ENCODE results near the gene ITGAE. TPM values are rescaled to one million over a fixed set of nuclear protein-coding genes. Genes with fewer than 3 reads are reported as not detected.

Gene ITGAE
- total and polyA plus RNA-seq, 2 donors, result 14.0 to 34.6 TPM

DNA sequence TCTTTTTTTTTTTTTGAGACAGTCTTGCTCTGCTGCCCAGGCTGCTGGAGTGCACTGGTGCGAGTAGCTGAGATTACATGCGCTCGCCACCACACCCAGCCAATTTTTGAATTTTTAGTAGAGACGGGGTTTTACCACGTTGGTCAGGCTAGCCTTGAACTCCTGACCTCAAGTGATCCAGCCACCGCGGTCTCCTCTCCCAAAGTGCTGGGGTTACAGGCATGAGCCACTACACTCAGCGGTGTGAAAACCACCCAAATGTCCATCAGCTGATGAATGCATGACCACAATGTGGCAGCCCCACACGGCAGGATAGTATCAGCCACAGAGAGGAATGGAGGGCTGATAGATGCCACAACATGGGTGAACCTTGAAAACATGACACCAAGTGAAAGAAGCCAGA is 107.2 kb downstream of the ITGAE start:
- no peaks in the 10 kb centered on the region for H3K36me3 ChIP-seq (ENCODE audit: insufficient read depth)
- no peak for DNase-seq (ENCODE audit: extremely low spot score)
- H3K4me1 ChIP-seq (ENCODE audit: insufficient read depth), result no peaks in the 10 kb centered on the region
- H3K27ac ChIP-seq (ENCODE audit: low read depth), result no peak overlapping the region
- H3K4me3 ChIP-seq (ENCODE audit: low read depth, low read length), result no peak overlapping the region
- WGBS, result 72% methylated on average over 9 of the region's 9 CpGs

DNA sequence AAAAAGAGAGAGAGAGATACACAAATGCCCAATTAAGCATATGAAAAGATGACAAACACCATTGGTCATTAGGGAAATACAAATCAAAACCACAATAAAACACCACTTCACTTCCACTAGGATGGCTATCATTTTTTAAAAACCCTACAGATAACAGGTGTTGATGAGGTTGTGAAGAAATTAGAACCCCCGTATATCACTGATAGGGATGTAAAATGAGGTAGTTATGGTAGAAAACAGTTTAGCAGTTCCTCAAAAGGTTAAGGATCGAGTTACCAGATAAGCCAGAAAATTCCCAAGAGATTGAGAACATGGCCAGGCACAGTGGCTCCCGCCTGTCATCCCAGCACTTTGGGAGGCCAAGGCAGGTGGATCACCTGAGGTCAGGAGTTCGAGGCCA is 107.8 kb downstream of the ITGAE start:
- WGBS, result 64% methylated on average over 4 of the region's 4 CpGs
- no peak overlapping the region for H3K27ac ChIP-seq (ENCODE audit: low read depth)
- no peaks in the 10 kb centered on the region for H3K36me3 ChIP-seq (ENCODE audit: insufficient read depth)
- H3K4me3 ChIP-seq (ENCODE audit: low read depth, low read length), result no peak overlapping the region
- H3K4me1 ChIP-seq (ENCODE audit: insufficient read depth), result no peaks in the 10 kb centered on the region
- no peak for DNase-seq (ENCODE audit: extremely low spot score)

DNA sequence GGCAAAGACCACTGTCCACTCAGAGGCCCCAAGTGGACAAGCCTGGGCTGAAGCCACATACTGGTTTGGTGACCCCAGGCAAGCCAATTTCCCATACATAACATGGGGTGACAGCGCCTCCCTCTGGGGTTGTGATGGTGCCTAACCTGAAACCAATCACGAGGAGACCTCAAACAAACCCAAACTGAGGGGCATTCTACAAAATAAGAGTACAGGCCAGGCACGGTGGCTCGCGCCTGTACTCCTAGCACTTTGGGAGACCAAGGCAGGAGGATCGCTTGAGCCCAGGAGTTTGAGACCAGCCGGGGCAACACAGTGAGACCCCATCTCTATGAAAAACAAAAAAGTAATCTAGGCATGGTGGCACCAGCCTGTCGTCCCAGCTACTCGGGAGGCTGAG is 108.6 kb downstream of the ITGAE start:
- DNase-seq (ENCODE audit: extremely low spot score), result no peak
- Histone ChIP-seq H3K4me3 (ENCODE audit: low read depth, low read length) (no peak overlapping the region), H3K36me3 (ENCODE audit: insufficient read depth) (no peaks in the 10 kb centered on the region), H3K27ac (ENCODE audit: low read depth) (no peak overlapping the region), H3K4me1 (ENCODE audit: insufficient read depth) (no peaks in the 10 kb centered on the region)
- WGBS, result 84% methylated on average over 9 of the region's 9 CpGs

DNA sequence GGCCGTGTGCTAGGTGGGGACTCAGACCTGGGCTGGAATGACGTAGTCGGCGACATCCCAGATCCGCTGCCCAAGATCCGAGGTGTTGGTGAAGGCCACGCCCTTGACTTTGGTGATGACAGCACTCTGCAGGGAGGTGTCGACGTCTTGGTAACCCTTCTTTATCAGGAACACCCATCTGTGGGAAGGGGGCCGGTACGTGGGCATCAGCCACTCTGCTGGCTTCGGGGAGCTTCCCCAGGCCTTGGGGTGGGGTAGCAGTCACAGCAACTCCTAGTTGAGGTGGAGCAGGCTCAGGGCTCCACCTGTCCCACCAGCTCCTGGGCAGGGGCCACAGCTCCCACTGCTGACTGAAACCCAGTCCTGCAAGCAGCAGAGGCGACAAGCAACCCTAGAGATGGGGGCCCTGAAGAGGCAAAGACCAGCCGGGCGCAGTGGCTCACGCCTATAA is 109.3 kb downstream of the ITGAE start:
- Histone ChIP-seq H3K36me3 (ENCODE audit: insufficient read depth) (no peaks in the 10 kb centered on the region), H3K27ac (ENCODE audit: low read depth) (no peak overlapping the region), H3K4me3 (ENCODE audit: low read depth, low read length) (no peak overlapping the region), H3K4me1 (ENCODE audit: insufficient read depth) (no peaks in the 10 kb centered on the region)
- DNase-seq (ENCODE audit: extremely low spot score), result no peak
- WGBS, result 81% methylated on average over 16 of the region's 16 CpGs

DNA sequence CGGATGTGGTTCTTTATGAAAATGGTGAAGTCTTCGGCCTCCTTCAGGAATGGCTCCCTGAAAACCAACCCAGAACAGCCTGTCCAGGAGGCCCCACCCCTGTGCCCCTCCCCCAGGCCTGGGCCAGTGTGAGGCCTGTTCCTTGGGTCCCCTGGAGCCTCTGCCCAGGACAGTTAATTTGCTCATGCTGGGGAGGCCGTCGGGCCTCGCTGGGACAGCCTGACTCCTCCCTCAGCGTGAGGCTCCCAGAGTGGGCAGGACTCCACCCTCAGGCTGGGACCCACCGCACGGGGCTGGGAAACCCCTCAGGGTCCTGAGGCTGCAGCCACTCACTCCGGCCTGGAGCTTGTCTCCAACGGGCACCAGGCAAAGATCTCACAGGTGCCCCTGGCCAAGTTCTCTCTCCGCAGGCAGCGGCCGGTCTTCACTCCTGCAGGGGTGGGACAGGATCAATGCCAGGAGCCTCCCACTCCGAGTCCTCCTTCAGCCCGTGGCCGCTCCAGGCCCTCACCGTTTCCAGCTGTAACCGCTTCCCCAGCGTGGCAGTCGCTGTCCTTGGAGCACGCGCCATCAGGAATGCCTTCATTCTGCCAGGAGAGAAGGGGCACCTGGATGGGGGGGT is 110.8 kb downstream of the ITGAE start:
- 64% methylated on average over 22 of the region's 22 CpGs for WGBS
- no peak for DNase-seq (ENCODE audit: extremely low spot score)

DNA sequence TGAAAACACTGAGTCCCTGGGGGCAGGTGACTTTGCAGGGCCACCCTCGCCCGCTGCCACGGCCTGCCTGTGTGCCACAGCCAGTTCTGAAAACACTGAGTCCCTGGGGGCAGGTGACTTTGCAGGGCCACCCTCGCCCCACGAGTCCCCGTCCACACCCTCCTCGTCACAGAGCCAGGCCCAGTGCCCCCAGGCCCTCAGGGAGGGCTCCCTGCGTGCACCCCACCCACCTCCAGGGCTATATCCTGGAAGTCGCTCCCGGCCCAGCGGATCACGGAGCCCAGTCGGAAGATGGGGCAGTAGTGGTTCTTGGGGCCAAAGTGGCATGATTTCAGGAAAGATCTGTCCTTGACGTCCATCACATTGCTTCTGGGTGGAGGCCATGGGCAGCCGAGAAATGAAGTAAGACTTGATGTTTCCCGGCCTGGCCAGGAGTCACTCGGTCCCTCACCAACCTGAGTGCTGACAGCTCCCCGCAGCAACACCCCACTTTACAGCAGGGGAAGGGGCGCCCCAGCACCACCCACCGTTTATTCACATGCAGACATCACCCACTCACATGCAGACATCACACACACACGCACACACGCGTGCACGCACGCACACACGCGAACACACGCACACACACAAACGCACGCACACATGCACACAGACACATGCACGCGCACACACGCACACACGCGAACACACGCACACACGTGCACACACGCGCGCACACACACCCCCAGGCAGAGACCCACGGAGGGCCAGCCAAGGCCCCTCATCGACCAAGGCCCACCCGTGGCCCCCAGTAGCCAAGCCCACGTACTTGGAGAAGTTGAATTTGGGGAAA is 111.5 kb downstream of the ITGAE start:
- Histone ChIP-seq H3K4me1 (ENCODE audit: insufficient read depth) (no peaks in the 10 kb centered on the region), H3K36me3 (ENCODE audit: insufficient read depth) (no peaks in the 10 kb centered on the region), H3K27ac (ENCODE audit: low read depth) (no peak overlapping the region), H3K4me3 (ENCODE audit: low read depth, low read length) (no peak overlapping the region)
- DNase-seq (ENCODE audit: extremely low spot score), result no peak
- WGBS, result 87% methylated on average over 43 of the region's 44 CpGs

More for the DNA sequence above, 110.8 kb downstream of the ITGAE start:
- no peaks in the 10 kb centered on the region for H3K4me1 ChIP-seq (ENCODE audit: insufficient read depth)
- H3K36me3 ChIP-seq (ENCODE audit: insufficient read depth), result no peaks in the 10 kb centered on the region
- H3K27ac ChIP-seq (ENCODE audit: low read depth), result no peak overlapping the region
- no peak overlapping the region for H3K4me3 ChIP-seq (ENCODE audit: low read depth, low read length)

DNA sequence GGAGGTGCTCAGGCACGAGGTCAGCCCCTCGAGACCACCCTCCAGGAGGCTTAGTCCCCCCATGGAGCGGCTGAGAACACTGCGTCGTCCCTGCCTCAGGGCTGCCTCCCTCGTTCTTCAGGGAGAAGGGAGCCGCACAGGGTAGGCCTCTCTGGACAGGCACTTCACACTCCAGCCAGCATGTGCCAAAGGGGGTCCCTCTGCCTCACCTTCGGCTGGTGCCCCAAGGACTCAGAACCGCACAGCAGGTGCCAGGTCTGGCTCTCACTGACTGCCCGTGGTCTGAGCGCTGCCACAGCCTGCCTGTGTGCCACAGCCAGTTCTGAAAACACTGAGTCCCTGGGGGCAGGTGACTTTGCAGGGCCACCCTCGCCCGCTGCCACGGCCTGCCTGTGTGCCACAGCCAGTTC is 112.1 kb downstream of the ITGAE start:
- H3K27ac ChIP-seq (ENCODE audit: low read depth), result no peak overlapping the region
- no peak for DNase-seq (ENCODE audit: extremely low spot score)
- WGBS, result 82% methylated on average over 14 of the region's 14 CpGs
- no peak overlapping the region for H3K4me3 ChIP-seq (ENCODE audit: low read depth, low read length)
- no peaks in the 10 kb centered on the region for H3K4me1 ChIP-seq (ENCODE audit: insufficient read depth)
- no peaks in the 10 kb centered on the region for H3K36me3 ChIP-seq (ENCODE audit: insufficient read depth)

DNA sequence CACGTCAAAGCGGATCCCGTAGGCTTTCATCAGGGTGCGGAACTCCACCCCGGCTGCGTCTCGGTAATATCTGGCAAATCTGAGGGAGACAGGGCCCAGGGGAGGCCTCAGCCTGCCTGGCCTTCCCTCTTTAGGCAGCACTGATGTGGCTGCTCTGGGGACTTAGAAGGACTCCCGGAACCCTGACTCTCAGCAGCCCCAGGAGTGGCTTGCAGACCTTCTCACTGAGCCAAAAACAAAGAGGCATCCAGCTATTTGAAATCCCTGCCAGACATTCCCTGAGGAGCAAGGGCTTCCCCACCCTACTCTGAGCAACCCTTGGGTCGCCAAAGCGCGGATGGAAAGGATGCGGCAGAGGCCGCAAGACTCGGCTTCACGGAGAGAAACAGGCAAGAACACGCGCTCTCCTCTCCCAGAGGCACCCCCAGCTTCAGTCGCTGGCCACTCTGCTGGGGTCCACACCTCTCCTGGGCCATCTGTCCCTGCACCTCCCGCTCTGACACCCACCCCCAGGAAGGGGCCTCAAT is 112.9 kb downstream of the ITGAE start:
- no peak for DNase-seq (ENCODE audit: extremely low spot score)
- no peak overlapping the region for H3K4me3 ChIP-seq (ENCODE audit: low read depth, low read length)
- H3K4me1 ChIP-seq (ENCODE audit: insufficient read depth), result no peaks in the 10 kb centered on the region
- H3K36me3 ChIP-seq (ENCODE audit: insufficient read depth), result no peaks in the 10 kb centered on the region
- WGBS, result 41% methylated on average over 19 of the region's 19 CpGs
- H3K27ac ChIP-seq (ENCODE audit: low read depth), result no peak overlapping the region

DNA sequence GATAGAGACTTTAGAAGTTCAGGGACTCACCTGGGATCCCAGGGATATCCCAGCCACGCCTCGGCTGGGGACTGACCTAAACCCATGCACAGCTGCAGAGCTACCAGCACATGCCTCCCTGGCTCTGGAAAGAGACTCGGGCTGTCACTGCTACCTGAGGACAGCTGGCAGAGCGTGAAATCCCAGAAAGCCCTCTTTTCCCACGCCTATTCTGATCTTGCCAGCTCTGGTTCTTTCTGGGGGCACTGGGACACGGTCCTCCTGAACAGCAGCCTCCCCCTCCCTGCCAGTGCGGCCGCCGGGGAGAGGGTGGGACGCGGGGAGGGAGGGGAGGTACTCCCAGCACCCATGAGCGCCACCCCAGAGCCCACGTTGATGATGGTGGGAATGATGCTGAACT is 115.8 kb downstream of the ITGAE start:
- DNase-seq (ENCODE audit: extremely low spot score), result no peak
- Histone ChIP-seq H3K4me3 (ENCODE audit: low read depth, low read length) (no peak overlapping the region), H3K36me3 (ENCODE audit: insufficient read depth) (no peaks in the 10 kb centered on the region), H3K4me1 (ENCODE audit: insufficient read depth) (no peaks in the 10 kb centered on the region), H3K27ac (ENCODE audit: low read depth) (no peak overlapping the region)
- WGBS, result 22% methylated on average over 13 of the region's 13 CpGs

DNA sequence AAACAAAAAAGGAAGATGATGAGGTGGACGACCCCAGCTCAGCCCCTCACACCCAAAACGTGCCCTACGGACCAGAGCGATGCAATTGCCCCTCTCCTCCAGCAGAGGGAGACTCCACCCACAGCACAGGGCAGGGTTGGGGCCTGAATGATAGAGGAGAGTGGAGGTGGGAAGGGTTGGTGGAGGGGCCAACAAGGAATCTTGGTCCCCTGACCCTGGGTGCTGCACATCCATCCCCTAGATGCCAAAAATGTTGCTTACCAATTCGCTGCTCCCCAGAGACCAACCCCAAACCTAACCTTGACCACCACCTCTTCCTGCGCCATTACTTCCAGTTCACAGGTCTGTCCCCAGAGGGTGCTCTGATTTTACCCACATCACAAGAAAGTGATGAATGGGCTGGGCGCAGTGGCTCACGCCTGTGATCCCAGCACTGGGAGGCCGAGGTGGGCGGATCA is 117.9 kb downstream of the ITGAE start:
- no peak overlapping the region for H3K27ac ChIP-seq (ENCODE audit: low read depth)
- no peaks in the 10 kb centered on the region for H3K4me1 ChIP-seq (ENCODE audit: insufficient read depth)
- no peak for DNase-seq (ENCODE audit: extremely low spot score)
- 34% methylated on average over 10 of the region's 10 CpGs for WGBS
- no peaks in the 10 kb centered on the region for H3K36me3 ChIP-seq (ENCODE audit: insufficient read depth)
- H3K4me3 ChIP-seq (ENCODE audit: low read depth, low read length), result no peak overlapping the region

DNA sequence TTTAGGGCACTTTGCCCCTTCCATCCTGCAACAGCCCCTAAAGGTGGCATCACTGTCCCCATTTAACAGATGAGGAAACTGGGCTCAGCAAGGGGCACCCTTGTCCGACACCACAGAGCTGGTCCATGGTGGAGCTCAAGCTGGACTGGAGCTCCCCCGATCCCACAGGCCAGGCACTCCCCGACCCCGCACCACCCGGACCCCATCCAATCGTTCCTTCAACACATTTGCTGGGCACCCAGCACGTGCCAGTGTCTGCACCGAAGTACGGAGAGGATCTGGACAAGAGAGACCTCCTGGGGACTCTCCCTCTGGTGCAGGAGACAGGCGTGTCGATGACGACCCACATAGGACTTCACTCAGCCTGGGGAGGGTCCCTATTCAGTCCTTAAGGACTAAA is 119.0 kb downstream of the ITGAE start:
- Histone ChIP-seq H3K4me3 (ENCODE audit: low read depth, low read length) (no peak overlapping the region), H3K27ac (ENCODE audit: low read depth) (no peak overlapping the region), H3K36me3 (ENCODE audit: insufficient read depth) (no peaks in the 10 kb centered on the region), H3K4me1 (ENCODE audit: insufficient read depth) (no peaks in the 10 kb centered on the region)
- 90% methylated on average over 12 of the region's 12 CpGs for WGBS
- DNase-seq (ENCODE audit: extremely low spot score), result no peak

DNA sequence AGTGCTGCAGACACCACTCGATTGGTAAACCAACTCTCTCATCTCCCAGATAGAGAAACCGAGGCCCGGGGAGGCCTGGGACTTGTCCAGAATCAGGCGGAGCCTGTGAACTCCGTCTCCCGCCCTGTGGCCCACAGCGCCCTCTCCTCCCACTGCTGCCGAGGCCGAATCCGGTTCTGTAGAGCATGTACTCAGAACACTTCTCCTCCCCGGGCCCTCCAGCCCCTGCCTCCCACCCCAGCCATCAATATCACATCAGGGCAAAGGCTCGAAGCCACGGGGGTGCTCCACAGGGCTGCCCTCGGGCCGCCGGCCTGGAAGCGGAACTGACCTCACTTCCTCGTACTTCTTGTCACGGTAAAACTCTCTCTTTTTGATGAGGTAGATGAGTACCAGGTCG is 119.4 kb downstream of the ITGAE start:
- WGBS, result 79% methylated on average over 20 of the region's 20 CpGs
- no peak overlapping the region for H3K27ac ChIP-seq (ENCODE audit: low read depth)
- no peak overlapping the region for H3K4me3 ChIP-seq (ENCODE audit: low read depth, low read length)
- DNase-seq (ENCODE audit: extremely low spot score), result no peak
- H3K4me1 ChIP-seq (ENCODE audit: insufficient read depth), result no peaks in the 10 kb centered on the region
- H3K36me3 ChIP-seq (ENCODE audit: insufficient read depth), result no peaks in the 10 kb centered on the region

DNA sequence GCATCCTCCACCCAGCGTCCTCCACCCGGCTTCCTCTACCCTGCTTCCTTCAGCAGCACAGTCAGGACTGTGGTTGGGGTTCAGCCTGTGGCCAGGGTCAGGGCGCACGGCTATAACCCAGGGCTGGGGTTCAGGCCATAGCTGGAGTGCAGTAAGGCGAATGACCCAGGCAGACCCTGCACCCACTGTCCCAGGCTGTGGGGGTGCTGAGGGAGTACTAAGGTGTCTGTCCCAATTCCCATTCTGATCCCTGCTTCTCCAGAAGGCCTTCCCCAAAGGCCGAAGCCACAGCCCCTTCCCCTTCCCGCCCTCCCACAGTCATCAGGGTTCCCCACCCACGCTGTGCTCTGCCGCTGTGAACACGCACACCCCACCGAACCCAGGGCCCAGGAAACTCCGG is 119.9 kb downstream of the ITGAE start:
- no peaks in the 10 kb centered on the region for H3K4me1 ChIP-seq (ENCODE audit: insufficient read depth)

DNA sequence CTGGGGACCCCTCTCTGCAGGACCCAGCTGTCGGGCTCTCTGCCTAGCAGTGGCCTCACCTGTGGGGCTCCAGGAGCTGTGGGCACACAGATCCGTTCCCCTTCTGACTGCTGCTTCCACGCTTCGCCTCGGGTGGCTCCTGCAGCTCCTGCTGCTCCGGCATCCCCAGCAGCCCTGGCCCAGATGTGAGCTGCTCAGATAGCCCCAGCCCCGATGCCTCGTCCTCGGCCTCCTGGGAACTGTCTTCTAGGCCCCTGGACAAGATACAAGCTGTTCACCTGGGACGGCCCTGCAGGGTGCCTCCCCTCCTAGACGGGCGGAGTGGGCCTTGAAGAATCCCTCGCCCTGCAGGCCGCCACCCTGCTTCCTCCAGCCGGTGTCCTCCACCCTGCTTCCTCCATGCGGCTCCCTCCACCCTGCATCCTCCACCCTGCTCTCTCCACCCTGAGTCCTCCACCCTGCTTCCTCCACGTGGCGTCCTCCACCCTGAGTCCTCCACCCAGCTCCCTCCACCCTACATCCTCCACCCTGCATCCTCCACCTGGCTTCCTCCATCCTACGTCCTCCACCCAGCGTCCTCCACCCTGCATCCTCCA is 121.4 kb downstream of the ITGAE start:
- no peaks in the 10 kb centered on the region for H3K36me3 ChIP-seq (ENCODE audit: insufficient read depth)
- WGBS, result 51% methylated on average over 20 of the region's 20 CpGs
- no peak for DNase-seq (ENCODE audit: extremely low spot score)
- H3K27ac ChIP-seq (ENCODE audit: low read depth), result no peak overlapping the region
- no peak overlapping the region for H3K4me3 ChIP-seq (ENCODE audit: low read depth, low read length)
- no peaks in the 10 kb centered on the region for H3K4me1 ChIP-seq (ENCODE audit: insufficient read depth)

More for the DNA sequence above, 119.9 kb downstream of the ITGAE start:
- whole genome bisulfite sequencing, result 84% methylated on average over 12 of the region's 12 CpGs
- no peak overlapping the region for H3K4me3 ChIP-seq (ENCODE audit: low read depth, low read length)
- no peak for DNase-seq (ENCODE audit: extremely low spot score)
- H3K36me3 ChIP-seq (ENCODE audit: insufficient read depth), result no peaks in the 10 kb centered on the region
- no peak overlapping the region for H3K27ac ChIP-seq (ENCODE audit: low read depth)
